Adrenal gland (tissue), 12 donors: ENCODE data around the gene UBFD1. TPM values are rescaled to one million over a fixed set of nuclear protein-coding genes. Genes with fewer than 3 reads are reported as not detected.
A peak's percentile ranks its signal among the peaks of the same experiment; 100 is the strongest.

ENCODE experiments used
- DNase-seq, 7 donors: peaks; one replicate each; pipeline ENCODE4 v3.0.0-alpha.2; 2019 to 2020
- H3K27ac ChIP-seq, 5 donors: fragments of 200-600 bp; sonication (generic) in 4 of 5; 1 replicate in 3 of 5; 2 replicates in 2 of 5; pipeline versions ENCODE4 v1.5.1 to v1.8.0; 2016 to 2020; ENCODE audit warnings: mild to moderate bottlenecking in 1 of 5
- H3K27me3 ChIP-seq: fragments of 200-600 bp; 2 replicates; pipeline ENCODE4 v1.8.0; 2021
- H3K36me3 ChIP-seq, 2 donors: fragments of 200-600 bp; replicated peaks in 1 of 2; 1 replicate in 1 of 2; 2 replicates in 1 of 2; pipeline versions ENCODE4 v1.5.1 to v1.8.0; 2018 to 2022
- H3K4me1 ChIP-seq, 2 donors: fragments of 200-600 bp; replicated peaks in 1 of 2; 1 replicate in 1 of 2; 2 replicates in 1 of 2; pipeline versions ENCODE4 v1.5.1 to v1.8.0; 2018 to 2021
- H3K4me3 ChIP-seq, 4 donors: fragments of 200-600 bp; sonication (generic) in 3 of 4; one replicate each; pipeline ENCODE4 v1.5.1; 2016 to 2018
- H3K9me3 ChIP-seq, 3 donors: fragments of 200-600 bp; sonication (generic) in 1 of 3; replicated peaks in 1 of 3; 1 replicate in 2 of 3; 2 replicates in 1 of 3; pipeline versions ENCODE4 v1.5.1 to v1.8.0; 2016 to 2021
- CTCF ChIP-seq, 6 experiments: fragments of 450-650 bp in 4 of 6; fragments of 200-600 bp in 2 of 6; sonication (generic) in 1 of 6; IDR thresholded peaks; 1 replicate in 5 of 6; 2 replicates in 1 of 6; pipeline versions ENCODE4 v1.5.1 to v1.8.0; 2016 to 2021; ENCODE audit warnings: antibody characterized with exemption in 6 of 6, mild to moderate bottlenecking in 2 of 6, moderate library complexity in 1 of 6
- POLR2A ChIP-seq, 2 donors: fragments of 450-650 bp; IDR thresholded peaks; one replicate each; pipeline ENCODE4 v1.6.1; 2017; ENCODE audit warnings: antibody characterized with exemption in 2 of 2, mild to moderate bottlenecking in 2 of 2, moderate library complexity in 1 of 2
- WGBS, 4 donors: extraction: QIAGEN DNeasy Blood & Tissue Kit in 2 of 4; methylation state at CpG; one replicate each; pipeline versions ENCODE4 v1.1.5 to v1.1.7; 2013 to 2017; 5-methylcytosine and 5-hydroxymethylcytosine counted together
- intact Hi-C, 2 donors: fragments of 100-400 bp; cut with DNase I; formaldehyde crosslinking; loops; one replicate each; pipeline versions ENCODE4 v1.14.1 to v1.15.0; 2022 to 2023
- polyA plus RNA-seq, 3 donors: library from polyadenylated mRNA; stranded (reverse); fragments of 200-250 nt in 2 of 3; fragments of 350-450 nt in 1 of 3; fragmentation: Illumina TruSeq in 1 of 3; extraction: RNeasy Lipid Tissue Mini Kit (QIAGEN cat#74804) in 1 of 3; gene quantifications; one replicate each; pipeline ENCODE4 v1.2.3, GENCODE V29; 2013 to 2014
- total RNA-seq, 9 donors: library from RNA; depleted of rRNA in 4 of 9; stranded (reverse); fragments of >200 nt in 4 of 9; fragments of 120-200 nt in 1 of 9; fragmentation: NEBNext Ultra II Directional in 1 of 9; extraction: Animal tissue kit (Norgen Biotek cat#: 25700) in 1 of 9; gene quantifications; one replicate each; pipeline versions ENCODE4 v1.1.0 to v1.2.4, GENCODE V29; 2013 to 2023
- donor health status: healthy with polysubstance abuse.
- donor health status: Bipolar disorder and iron deficiency.
- donor health status: DM: yes; HTN: yes; CAD: no.
- donor health status: DM: no; HTN: no; CAD: no.
- donor health status: DM: no; HTN: no; CAD: no.
- donor health status: DM: yes; HTN: yes; CAD: no.

Gene UBFD1
- total and polyA plus RNA-seq, 12 donors: 9.5 to 151 (median 87.0) TPM

GRCh38 chr16:23557779-23558702 is 514 bp downstream of the UBFD1 start:
- Histone ChIP-seq H3K27me3 (no peaks in the 10 kb centered on the region), H3K27ac (peak overlapping the region; percentile 65 to 95 (median 85)), H3K4me3 (peak overlapping the region; percentile 25 to 83 (median 73)), H3K9me3 (no peaks in the 10 kb centered on the region), H3K36me3 (peaks cover 0 to 38% of the 10 kb centered on the region in 2 donors), H3K4me1 (peaks cover 9 to 32% of the 10 kb centered on the region in 2 donors)
- TF ChIP-seq CTCF (IDR thresholded peaks at IDR 0.05) (no peak), POLR2A (IDR thresholded peaks at IDR 0.05) (peak in 1 of 2 donors; percentile 21)
- intact Hi-C loops: loop anchor here in 1 of 2 donors (10.0 kb wide), 1 partner anchor 53 kb away; no protein-coding TSS in a partner anchor
- 1 to 9% (median 4%) methylated on average over 3 to 60 of the region's 60 CpGs for WGBS, 4 donors
- DNase-seq: peak in 5 of 7 donors; percentile 38 to 72 (median 52)

- intact Hi-C loops: no loop called here
- Histone ChIP-seq H3K4me3 (no peak overlapping the region), H3K9me3 (no peaks in the 10 kb centered on the region), H3K4me1 (peaks cover 9 to 20% of the 10 kb centered on the region in 2 donors), H3K27me3 (no peaks in the 10 kb centered on the region), H3K27ac (no peak overlapping the region), H3K36me3 (peaks cover 0 to 73% of the 10 kb centered on the region in 2 donors)
- WGBS, 4 donors: 76 to 89% (median 78%) methylated on average over 5 of the region's 5 CpGs
- TF ChIP-seq POLR2A (IDR thresholded peaks at IDR 0.05) (no peak), CTCF (IDR thresholded peaks at IDR 0.05) (no peak)
- no peak for DNase-seq
Measured at GRCh38 chr16:23561586-23561985, 4.1 kb downstream of the UBFD1 start.

- no peaks in the 10 kb centered on the region for H3K27me3 ChIP-seq
- TF ChIP-seq POLR2A (IDR thresholded peaks at IDR 0.05) (no peak), CTCF (IDR thresholded peaks at IDR 0.05) (no peak)
- H3K4me1 ChIP-seq: peaks cover 9 to 17% of the 10 kb centered on the region in 2 donors
- DNase-seq: no peak
- no peak overlapping the region for H3K4me3 ChIP-seq
- peaks cover 0 to 82% of the 10 kb centered on the region in 2 donors for H3K36me3 ChIP-seq
- H3K27ac ChIP-seq: no peak overlapping the region
- no peaks in the 10 kb centered on the region for H3K9me3 ChIP-seq
- intact Hi-C loops: no loop called here
- whole genome bisulfite sequencing, 4 donors: 87 to 94% (median 91%) methylated on average over 13 of the region's 13 CpGs
Measured at GRCh38 chr16:23562505-23562904, 5.0 kb downstream of the UBFD1 start.

- Histone ChIP-seq H3K27me3 (no peaks in the 10 kb centered on the region), H3K9me3 (no peaks in the 10 kb centered on the region), H3K4me3 (no peak overlapping the region), H3K4me1 (peaks cover 9 to 17% of the 10 kb centered on the region in 2 donors), H3K36me3 (peaks cover 0 to 89% of the 10 kb centered on the region in 2 donors), H3K27ac (no peak overlapping the region)
- DNase-seq: no peak
- intact Hi-C loops: no loop called here
- TF ChIP-seq CTCF (IDR thresholded peaks at IDR 0.05): no peak
- no peak for TF ChIP-seq POLR2A (IDR thresholded peaks at IDR 0.05)
- 69 to 87% (median 78%) methylated on average over 5 to 6 of the region's 6 CpGs for WGBS, 4 donors
Measured at GRCh38 chr16:23563186-23563585, 5.7 kb downstream of the UBFD1 start.
